ENCODE measurements around the gene GVQW3.

- TF ChIP-seq EZH2 (IDR thresholded peaks at IDR 0.05; ENCODE audit: low read length, unreplicated experiment) (no peak), CTCF (conservative IDR thresholded peaks at IDR 0.05; ENCODE audit: low read depth, low read length) (no peak)
Observed at GRCh38 chr11:76336597-76336996, 44.5 kb upstream of the GVQW3 start.
